NCI-H2081 treated with DMSO at 0.1 percent for 48 hours (cell line): ENCODE results near the gene PCBP4.
"Not testable (repeated sequence)": the region's sequence is repeated elsewhere in the genome, so short reads cannot be mapped to it uniquely, and the experiment has no call there.

Source experiments
- DNase-seq: peaks from one replicate; lab custom pipeline; 2025; lab: John Stamatoyannopoulos, UW

Gene PCBP4

DNA sequence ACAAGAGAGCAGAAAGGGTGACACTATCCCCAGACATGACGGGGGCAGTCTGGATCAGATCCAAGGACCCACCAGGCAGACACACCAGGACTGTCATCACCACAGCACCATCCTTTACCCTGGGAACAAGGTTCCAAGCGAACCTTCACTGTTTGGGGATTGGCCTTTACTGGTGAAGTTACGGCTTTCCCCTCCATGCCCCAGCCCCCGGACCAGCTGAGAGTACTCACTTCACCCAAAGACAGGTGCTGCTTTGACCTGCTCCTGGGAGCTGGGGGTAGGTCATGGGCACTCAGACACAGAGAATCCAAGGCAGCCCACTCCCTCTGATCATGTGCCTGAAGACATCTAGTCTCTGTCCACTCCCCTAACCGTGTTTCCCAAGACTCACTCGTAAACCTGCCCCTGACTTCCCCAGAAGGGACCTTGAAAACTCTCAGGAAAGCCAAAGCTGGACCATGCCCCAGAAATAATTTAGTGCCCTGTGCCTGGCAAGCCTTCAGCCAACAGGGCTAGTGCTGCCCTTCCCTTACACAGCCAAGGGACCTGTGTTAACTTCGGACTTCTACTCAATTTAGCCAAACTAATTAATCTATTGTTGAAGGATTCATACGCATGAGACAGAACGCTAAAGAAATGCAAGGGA, 28.4 kb downstream of the PCBP4 start:
- no peak for DNase-seq

GRCh38 chr3:51937611-51938450, 29.4 kb downstream of the PCBP4 start:
- no peak for DNase-seq

DNA sequence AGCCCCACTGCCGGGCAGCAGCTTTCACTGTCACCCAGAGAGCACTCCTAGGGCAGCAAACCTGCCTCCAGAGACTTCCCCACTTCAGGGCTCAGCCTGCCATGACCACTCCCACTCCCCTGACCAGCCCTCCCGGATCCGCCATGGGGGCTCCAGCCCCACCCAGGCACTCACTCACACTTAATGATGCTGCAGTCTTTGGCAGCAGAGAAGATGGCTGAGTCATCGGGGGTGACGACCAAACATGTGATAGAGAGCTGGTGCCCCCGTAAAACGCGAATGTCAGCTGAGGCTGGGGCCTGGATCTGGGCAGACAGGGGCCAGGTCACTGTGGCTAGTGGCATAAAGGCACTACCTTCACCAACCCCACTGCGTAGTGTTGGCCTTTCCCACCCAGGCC, 30.2 kb downstream of the PCBP4 start:
- DNase-seq = no peak

- DNase-seq = no peak
These were observed 31.1 kb downstream of the PCBP4 start for GRCh38 chr3:51935886-51936755.

- no peak for DNase-seq
These were observed 32.0 kb downstream of the PCBP4 start for GRCh38 chr3:51934991-51935885.

- no peak for DNase-seq
These were observed 33.0 kb downstream of the PCBP4 start for GRCh38 chr3:51934139-51934850.

- no peak for DNase-seq
These were observed 33.6 kb downstream of the PCBP4 start for GRCh38 chr3:51933471-51934138.

GRCh38 chr3:51932471-51933370, 34.5 kb downstream of the PCBP4 start:
- DNase-seq = no peak

GRCh38 chr3:51931756-51932155, 35.5 kb downstream of the PCBP4 start:
- no peak for DNase-seq

DNA sequence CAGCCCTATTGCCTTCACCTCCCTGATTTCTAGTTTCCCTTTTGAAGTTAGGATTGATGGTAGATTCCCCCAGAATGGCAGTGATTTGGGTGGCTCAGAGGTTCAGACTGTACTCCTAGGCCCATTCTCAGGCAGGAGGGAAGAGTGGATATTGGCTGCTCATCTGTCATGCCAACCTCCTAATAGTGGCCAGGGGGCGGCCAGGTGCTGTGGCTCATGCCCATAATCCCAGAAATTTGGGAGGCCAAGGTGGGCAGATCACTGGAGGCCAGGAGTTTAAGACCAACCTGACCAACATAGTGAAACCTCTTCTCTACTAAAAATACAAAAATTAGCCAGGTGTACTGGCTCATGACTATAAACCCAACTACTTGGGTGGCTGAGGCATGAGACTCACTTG, 36.8 kb downstream of the PCBP4 start:
- no peak for DNase-seq

GRCh38 chr3:51929420-51930003, 37.7 kb downstream of the PCBP4 start:
- DNase-seq = no peak

DNA sequence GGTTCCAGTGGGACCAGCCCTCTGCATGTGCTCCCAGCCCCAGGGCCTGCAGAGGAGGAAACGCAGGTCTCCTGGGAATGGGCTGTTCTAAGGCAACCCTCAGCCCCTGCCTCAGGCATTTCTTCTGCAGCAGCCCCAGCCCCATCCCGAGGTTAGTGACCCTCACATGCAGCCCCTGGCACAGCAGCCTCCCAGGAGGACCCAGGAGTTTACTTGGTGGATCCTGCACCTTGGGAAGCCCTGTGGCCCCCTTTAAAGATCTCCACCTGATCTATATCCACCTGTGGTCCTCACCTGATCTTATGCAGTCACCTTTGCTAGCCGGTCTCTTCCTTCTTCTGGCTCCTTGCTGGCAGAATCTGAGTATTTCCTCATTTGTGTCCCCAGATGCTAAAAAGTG, 38.3 kb downstream of the PCBP4 start:
- DNase-seq = not testable (repeated sequence)

DNA sequence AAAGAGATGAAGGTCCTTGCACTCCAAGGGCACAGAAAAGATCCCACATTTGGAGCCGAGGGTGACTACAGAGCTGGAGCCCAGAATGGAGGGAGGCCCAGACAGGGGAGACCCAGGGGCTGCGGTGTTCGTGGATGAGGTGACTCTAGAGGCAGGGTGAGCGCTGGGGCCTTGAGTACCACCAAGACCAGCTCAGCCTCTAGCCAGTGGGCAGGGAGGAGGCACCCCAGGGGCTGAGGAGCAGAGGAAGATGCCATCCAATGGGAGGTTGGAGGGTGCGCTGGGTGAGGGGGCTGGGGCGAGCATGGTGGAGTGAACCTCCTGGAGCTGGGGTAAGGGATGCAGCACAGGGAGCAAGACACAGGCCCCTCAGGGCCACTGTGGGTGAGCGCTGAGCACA, 38.8 kb downstream of the PCBP4 start:
- no peak for DNase-seq

DNA sequence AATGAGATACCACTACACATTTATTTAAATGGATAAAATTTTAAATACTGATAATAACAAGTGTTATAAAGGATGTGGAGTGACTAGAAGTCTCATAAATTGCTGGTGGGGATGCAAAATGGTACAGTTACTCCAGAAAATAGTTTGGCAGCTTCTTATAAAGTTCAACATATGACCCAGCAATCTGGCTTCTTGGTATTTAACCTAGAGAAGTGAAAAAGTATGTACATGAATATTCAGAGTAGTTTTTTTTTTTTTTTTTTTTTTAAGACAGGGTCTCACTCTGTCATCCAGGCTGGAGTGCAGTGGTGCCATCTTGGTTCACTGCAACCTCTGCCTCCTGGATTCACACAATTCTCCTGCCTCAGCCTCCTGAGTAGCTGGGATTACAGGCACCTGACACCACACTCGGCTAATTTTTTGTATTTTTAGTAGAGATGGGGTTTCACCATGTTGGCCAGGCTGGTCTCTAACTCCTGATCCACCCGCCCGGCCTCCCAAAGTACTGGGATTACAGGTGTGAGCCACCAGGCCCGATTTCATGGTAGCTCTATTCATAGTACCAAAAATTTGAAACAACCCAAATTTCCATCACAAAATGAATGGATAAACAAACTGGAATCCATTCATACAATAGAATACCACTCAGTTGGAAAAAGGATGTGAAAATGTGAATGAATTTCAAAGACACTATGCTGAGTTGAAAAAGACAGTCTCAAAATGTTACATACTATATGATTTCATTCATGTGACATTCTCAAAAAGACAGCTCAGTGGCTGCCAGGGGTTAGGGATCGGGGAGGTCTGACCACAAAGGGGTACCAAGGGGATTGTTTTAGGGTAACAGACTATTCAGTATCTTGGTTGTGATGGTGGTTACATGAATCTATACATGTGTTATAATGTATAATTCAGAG, 39.9 kb downstream of the PCBP4 start:
- no peak for DNase-seq

DNA sequence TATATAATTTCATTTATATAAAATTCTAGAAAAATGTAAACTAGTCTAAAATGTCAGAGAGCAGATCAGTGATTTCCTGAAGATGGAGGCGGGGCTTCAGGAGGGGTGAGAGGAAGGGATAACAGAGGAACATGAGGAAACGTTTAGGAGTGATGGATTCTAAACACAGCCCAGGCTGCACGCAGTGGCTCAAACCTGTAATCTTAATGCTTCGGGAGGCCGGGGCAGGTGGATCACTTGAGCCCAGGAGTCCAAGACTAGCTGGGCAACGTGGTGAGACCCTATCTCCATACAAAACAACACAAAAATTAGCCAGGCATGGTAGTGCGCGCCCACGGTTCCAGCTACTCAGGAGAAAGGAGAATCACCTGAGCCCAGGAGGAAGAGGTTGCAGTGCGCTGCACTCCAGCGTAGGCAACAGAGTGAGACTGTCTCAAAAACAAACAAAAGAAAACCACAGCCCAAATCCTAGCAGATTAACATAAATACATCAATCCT, 46.1 kb downstream of the PCBP4 start:
- DNase-seq = no peak

DNA sequence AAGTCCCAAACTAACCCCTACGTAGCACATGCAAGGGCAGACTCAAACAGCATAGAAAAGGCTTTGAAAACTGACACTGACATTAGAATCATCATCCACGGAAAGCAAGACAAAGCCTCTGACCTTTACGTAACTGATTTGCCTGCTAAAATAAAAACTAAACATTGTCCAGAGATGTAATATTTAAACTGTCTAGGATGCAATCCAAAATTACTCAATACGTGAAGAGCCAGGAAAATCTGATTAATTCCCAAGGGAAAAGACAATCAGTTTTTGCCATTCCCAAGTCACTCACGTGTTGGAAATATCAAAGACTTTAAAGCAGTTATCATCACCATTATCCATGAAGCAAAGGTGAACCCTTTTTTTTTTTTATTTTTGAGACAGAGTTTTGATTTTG, 50.8 kb downstream of the PCBP4 start:
- no peak for DNase-seq

- no peak for DNase-seq
These were observed 59.2 kb downstream of the PCBP4 start for GRCh38 chr3:51908026-51908425.
